Measurements from ENCODE around the gene PLET1.
A peak's percentile ranks its signal among the peaks of the same experiment; 100 is the strongest.

PLET1 gene

GRCh38 chr11:112280268-112281126, 19.8 kb upstream of the PLET1 start:
- DNase-seq, result peak; percentile 79

GRCh38 chr11:112279901-112280267, 19.2 kb upstream of the PLET1 start:
- DNase-seq, result peak; percentile 43

GRCh38 chr11:112278803-112279202, 18.1 kb upstream of the PLET1 start:
- DNase-seq, result no peak

GRCh38 chr11:112277941-112278340, 17.3 kb upstream of the PLET1 start:
- DNase-seq, result no peak

- no peak for DNase-seq
These were observed 16.4 kb upstream of the PLET1 start for GRCh38 chr11:112277029-112277428.

GRCh38 chr11:112274007-112274783, 13.5 kb upstream of the PLET1 start:
- no peak for DNase-seq

GRCh38 chr11:112273066-112273465, 12.4 kb upstream of the PLET1 start:
- no peak for DNase-seq

- no peak for DNase-seq
These were observed 10.6 kb upstream of the PLET1 start for GRCh38 chr11:112271242-112271641.

GRCh38 chr11:112270551-112271180, 10.0 kb upstream of the PLET1 start:
- DNase-seq, result no peak

GRCh38 chr11:112269139-112269538, 8.5 kb upstream of the PLET1 start:
- DNase-seq, result no peak

GRCh38 chr11:112268406-112268805, 7.7 kb upstream of the PLET1 start:
- no peak for DNase-seq

GRCh38 chr11:112267188-112267591, 6.5 kb upstream of the PLET1 start:
- peak; percentile 23 for DNase-seq

GRCh38 chr11:112266410-112266778, 5.7 kb upstream of the PLET1 start:
- DNase-seq, result no peak

GRCh38 chr11:112265659-112266409, 5.2 kb upstream of the PLET1 start:
- DNase-seq, result peak; percentile 53

GRCh38 chr11:112255067-112255720, 5.5 kb downstream of the PLET1 start:
- peak; percentile 77 for DNase-seq

GRCh38 chr11:112253605-112254242, 6.9 kb downstream of the PLET1 start:
- DNase-seq, result no peak

- DNase-seq, result peak; percentile 14
These were observed 10.6 kb downstream of the PLET1 start for GRCh38 chr11:112249871-112250610.

- peak; percentile 33 for DNase-seq
These were observed 12.5 kb downstream of the PLET1 start for GRCh38 chr11:112248201-112248600.

- DNase-seq, result no peak
These were observed 13.5 kb downstream of the PLET1 start for GRCh38 chr11:112247201-112247600.

- DNase-seq, result peak; percentile 65
These were observed 19.2 kb downstream of the PLET1 start for GRCh38 chr11:112241486-112241885.

- DNase-seq, result no peak
These were observed 22.6 kb downstream of the PLET1 start for GRCh38 chr11:112238041-112238440.
